Fibroblast of the aortic adventitia (primary cell): ENCODE measurements around the gene ARHGEF37. TPM values are rescaled to one million over a fixed set of nuclear protein-coding genes. Genes with fewer than 3 reads are reported as not detected.
"Not testable (repeated sequence)": the region's sequence is repeated elsewhere in the genome, so short reads cannot be mapped to it uniquely, and the experiment has no call there.

Source experiments
- DNase-seq: peaks from one replicate; pipeline ENCODE4 v3.0.0-alpha.2; 2010; ENCODE audit warnings: low read depth
- H3K4me3 ChIP-seq: 2 replicates; pipeline ENCODE4 v1.5.1; 2011; ENCODE audit warnings: low read depth, mild to moderate bottlenecking, control low read depth, low read length, moderate library complexity
- total RNA-seq: library from RNA; depleted of rRNA; stranded (reverse); fragments of >200 nt; gene quantifications from 2 replicates; pipeline ENCODE4 v1.2.3, GENCODE V29; 2012; ENCODE audit warnings: low replicate concordance
- TF ChIP-seq, protein P1 (sequence below): IDR thresholded peaks from 2 replicates; pipeline ENCODE4 v1.5.1; 2011; ENCODE audit warnings: mild to moderate bottlenecking, low read length, control low read depth, inconsistent platforms; ENCODE audit not compliant: insufficient read depth

The ARHGEF37 gene
- total RNA-seq, 1 donor, result 2.7 TPM

GRCh38 chr5:149564542-149565140, 16.7 kb upstream of the ARHGEF37 start:
- not testable (repeated sequence) for H3K4me3 ChIP-seq
- peak; percentile 92 for DNase-seq
- TF ChIP-seq, protein P1, sequence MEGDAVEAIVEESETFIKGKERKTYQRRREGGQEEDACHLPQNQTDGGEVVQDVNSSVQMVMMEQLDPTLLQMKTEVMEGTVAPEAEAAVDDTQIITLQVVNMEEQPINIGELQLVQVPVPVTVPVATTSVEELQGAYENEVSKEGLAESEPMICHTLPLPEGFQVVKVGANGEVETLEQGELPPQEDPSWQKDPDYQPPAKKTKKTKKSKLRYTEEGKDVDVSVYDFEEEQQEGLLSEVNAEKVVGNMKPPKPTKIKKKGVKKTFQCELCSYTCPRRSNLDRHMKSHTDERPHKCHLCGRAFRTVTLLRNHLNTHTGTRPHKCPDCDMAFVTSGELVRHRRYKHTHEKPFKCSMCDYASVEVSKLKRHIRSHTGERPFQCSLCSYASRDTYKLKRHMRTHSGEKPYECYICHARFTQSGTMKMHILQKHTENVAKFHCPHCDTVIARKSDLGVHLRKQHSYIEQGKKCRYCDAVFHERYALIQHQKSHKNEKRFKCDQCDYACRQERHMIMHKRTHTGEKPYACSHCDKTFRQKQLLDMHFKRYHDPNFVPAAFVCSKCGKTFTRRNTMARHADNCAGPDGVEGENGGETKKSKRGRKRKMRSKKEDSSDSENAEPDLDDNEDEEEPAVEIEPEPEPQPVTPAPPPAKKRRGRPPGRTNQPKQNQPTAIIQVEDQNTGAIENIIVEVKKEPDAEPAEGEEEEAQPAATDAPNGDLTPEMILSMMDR, result peak; percentile 44

GRCh38 chr5:149567226-149567625, 14.1 kb upstream of the ARHGEF37 start:
- H3K4me3 ChIP-seq, result no peak overlapping the region
- TF ChIP-seq, protein P1, result no peak
- no peak for DNase-seq

- DNase-seq, result no peak
- H3K4me3 ChIP-seq, result no peak overlapping the region
- TF ChIP-seq, protein P1, result no peak
These were observed 9.1 kb upstream of the ARHGEF37 start for GRCh38 chr5:149572170-149572569.

DNA sequence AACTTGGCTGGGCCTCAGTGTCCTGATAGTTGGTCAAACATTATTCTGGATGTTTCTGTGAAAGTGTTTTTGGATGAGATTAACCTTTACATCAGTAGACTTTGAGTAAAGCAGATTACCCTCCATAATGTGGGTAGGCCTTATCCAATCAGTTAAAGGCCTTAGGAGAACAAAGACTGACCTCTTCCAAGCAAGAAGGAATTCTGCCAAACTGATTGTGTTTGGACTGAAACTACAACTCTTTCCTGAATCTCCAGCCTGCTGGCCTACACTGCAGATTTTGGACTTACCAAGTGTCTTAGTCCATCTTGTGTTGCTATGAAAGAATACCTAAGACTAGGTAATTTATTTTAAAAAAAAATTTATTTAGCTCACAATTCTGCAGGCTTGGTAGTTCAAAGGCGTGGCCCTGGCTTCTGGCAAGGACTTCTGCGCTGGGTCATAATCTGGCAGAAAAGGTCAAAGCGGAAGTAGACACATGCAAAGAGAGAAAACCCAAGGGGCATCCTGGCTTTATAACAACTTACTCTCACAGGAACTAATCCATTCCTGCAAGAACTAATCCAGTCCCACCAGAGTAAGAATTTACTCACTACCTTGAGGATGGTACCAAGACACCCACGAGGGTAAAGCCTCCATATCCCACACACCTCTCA, 8.6 kb upstream of the ARHGEF37 start:
- TF ChIP-seq, protein P1, result no peak
- no peak for DNase-seq
- no peak overlapping the region for H3K4me3 ChIP-seq

DNA sequence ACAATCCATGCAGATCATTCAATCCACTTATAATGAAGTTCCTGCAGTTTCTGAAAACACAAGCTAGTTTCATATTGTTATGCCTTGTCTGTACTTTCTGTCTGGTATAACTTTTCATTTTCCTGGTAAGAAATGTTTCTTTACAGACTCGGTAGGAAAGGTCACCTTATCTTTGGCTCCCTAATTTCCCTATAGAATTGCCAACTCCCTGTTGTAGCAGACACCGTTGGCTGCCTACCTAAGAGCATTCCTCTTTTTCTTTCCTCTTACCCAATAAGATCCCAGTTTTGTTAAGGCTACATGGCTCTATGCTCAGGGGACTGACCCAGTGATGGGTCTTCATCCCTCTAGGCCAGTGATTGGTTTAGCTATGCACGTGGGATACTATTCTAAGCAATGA, 6.2 kb upstream of the ARHGEF37 start:
- TF ChIP-seq, protein P1, result no peak
- H3K4me3 ChIP-seq, result no peak overlapping the region
- no peak for DNase-seq

- no peak for DNase-seq
- no peak overlapping the region for H3K4me3 ChIP-seq
- TF ChIP-seq, protein P1, result no peak
These were observed 5.3 kb upstream of the ARHGEF37 start for GRCh38 chr5:149576021-149576420.

DNA sequence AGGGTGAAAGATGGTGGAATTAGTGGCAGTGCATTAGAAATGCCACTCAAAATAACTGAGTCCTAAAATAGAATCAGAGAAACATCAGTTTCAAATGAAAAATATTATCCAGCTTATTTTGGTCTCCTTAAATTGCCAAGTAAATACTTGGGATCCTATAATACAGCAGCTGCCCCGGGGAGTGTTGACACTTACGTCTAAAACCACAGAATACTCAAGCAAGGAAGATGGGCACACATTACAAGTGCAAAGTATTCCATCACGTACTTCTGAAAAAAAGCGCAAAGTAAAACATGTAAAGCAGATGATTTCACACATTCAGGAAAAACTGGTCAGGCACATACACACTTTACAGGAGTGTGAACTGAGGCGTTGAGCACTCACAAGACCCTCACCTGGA, 2.4 kb upstream of the ARHGEF37 start:
- TF ChIP-seq, protein P1, result no peak
- H3K4me3 ChIP-seq, result no peak overlapping the region
- DNase-seq, result no peak
